IPS DF 4.7 (cell line): Measurements from ENCODE around the gene B9D1.

Experiments used
- DNase-seq: peaks from one replicate; pipeline ENCODE4 v3.0.0-alpha.2; 2013; ENCODE audit warnings: low spot score; ENCODE audit errors: extremely low read depth

B9D1 gene

GRCh38 chr17:19376811-19377210 lies 14.3 kb upstream of the B9D1 start:
- no peak for DNase-seq

- no peak for DNase-seq
Measured at GRCh38 chr17:19375732-19376131, 13.2 kb upstream of the B9D1 start.

DNA sequence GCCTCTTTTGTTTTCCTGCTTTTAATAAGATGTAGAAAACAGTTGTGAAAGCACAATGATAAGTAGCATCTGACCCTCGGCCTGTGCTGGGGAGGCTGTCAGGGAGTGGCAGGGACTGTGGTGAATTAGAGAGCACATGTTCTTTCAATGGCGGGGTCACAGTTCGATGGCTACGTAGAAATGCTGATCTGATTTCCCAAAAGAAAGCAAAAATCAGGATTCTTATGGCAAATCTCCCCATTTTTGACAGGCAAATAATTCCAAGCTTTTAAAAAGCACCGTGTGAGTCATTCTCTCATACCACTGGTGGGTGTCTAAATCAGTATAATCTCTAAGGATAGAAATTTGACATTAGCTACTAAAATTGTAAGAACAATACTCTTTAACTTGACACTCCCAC lies 11.6 kb upstream of the B9D1 start:
- no peak for DNase-seq

DNA sequence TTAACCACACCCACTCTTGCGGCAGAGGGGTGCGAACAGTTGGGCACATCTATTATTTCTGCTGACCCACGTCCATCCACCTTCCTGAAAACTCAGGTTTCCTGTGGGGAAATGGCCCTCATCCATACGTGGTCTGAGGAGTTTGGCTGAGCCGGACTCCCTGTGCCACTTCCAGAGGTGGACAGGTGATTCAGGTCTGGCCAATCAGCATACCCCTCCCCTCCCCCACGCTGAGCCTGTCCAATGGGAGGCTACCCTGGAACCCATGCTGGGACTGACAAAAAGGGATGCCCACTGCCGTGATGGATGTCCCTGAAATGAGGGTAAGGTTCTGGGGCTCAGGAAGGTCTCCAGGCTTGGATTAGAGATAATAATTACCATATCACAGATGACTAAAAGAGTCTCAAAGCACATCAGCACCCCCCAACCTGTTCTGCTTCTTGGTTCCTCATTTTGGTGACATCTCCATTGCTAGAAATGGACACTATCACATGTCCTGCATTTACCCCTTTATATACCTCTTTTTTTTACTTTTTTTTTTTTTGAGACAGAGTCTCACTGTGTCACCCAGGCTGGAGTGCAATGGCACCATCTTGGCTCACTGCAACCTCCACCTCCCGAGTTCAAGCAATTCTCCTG lies 10.5 kb upstream of the B9D1 start:
- no peak for DNase-seq

DNA sequence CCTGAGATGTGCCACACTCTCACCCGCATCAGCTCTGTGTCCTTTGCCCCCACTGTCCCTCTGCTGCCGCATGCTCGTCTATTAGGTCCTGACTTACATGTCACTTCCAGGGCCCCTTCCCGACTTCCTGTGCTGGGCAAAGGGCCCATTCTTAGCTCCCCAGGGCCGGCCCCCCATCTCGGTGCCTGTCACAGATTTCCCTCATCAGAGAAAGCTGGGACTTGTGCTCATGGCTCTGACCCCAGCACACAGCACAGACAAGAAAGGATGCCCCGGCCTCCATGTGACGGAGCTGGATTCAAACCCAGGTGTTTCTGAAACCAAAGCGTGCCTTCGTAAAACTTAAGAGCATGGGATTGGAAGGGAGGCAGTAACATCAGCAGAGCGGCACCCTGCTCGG lies 9.9 kb upstream of the B9D1 start:
- no peak for DNase-seq

DNA sequence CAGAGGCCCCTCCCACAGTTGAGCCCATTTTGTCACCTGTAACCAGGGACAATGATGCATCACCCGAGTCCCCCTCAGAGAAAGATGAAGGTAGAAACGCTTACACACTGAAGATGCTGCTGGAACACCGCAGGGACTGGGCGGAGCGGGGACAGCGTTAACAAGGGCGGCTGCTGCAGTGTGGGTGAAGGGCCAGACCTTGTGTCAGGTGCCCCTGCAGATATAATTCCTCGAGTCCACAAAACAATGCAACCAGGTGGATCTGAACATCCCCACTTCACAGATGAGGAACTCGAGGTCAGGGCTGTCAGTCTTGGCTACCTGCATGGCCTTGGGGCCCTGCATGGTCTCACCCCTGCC lies 9.5 kb upstream of the B9D1 start:
- no peak for DNase-seq

- DNase-seq = no peak
Measured at GRCh38 chr17:19371259-19372010, 8.9 kb upstream of the B9D1 start.

- DNase-seq = no peak
Measured at GRCh38 chr17:19370493-19370960, 8.0 kb upstream of the B9D1 start.

DNA sequence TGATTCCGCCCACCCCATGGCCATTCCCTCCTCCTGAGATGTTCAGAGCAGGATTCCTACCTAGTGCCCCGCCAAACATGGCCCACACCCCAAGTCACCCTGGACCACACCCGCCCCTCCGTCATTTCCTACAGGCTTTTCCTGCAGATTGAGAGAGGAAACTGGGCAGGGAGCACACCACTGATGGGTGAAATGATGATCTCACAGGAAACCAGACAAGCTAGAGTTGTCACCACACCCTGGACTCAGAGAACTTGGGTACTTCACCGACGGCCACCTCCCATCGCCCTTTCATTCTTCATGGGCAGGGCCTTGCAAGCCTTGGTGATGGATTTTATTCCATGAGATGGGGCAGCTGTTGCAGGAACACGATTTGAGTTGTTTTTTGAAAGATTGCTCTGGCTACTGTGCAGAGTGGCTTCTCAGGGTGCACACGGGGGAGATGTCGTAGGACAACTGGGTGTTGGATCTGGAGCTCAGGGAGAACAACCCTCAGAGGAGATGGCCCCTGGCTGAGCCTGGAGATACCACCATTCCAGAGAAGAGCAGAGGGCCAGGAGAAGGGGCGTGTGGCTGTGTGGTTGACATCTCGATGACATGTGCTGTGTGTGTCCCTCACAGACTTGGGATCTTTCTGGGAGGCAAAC lies 7.4 kb upstream of the B9D1 start:
- no peak for DNase-seq

GRCh38 chr17:19369107-19369778 lies 6.7 kb upstream of the B9D1 start:
- no peak for DNase-seq

- no peak for DNase-seq
Measured at GRCh38 chr17:19368229-19368628, 5.7 kb upstream of the B9D1 start.

GRCh38 chr17:19366637-19366972 lies 4.1 kb upstream of the B9D1 start:
- no peak for DNase-seq

DNA sequence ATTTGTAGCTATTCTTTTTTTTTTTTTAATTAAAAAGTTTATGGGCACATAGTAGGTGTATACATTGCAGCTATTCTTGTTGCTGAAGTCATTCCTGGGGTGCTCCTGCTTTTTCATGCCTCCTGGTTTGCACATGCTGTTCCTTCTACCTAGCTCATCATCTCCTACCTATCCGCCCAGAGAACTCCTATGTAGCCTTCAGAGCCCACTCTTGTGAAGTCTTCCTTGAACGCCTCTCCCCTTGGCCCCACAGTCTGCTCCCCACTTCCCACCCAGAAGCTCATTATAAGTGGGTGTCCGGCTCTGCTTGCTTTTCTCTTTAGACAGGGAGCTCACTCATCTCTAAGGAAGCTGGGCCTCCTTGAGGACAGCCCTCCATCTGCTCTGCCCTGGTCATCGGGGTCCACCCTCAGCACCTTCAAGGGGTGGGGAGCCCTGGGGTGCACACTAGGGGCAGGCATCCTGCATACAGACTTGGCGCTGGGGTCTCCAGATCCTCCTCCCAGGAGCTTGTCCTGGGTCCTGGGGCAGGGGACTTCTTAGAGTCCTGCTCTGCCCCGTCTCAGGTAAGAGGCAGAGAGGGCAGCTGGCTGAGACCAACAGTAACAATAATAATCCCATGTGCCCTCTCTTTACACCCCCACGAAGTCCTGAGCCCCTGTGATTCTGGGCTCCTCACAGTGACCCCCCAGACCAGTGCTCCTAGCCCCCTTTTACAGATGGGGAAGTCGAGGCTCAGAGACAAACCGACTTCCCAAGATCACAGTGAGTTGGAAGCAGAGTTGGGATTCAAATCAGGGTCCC lies 3.5 kb upstream of the B9D1 start:
- no peak for DNase-seq

DNA sequence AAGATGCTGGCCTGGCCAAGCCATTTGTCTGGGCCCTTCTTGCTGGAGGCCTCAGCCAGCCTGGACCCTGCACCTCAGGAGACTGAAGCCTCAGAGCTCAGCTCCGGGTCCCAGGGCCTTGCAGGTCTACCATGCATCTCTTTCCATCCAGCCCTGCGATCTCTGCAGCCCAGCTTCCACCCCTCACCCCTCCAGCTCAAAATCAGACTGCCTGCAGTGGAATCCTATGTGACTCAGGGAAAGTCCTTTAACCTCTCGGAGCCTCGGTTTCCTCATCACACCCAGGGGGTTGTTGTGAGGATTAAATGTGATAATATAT lies 2.9 kb upstream of the B9D1 start:
- no peak for DNase-seq

- no peak for DNase-seq
Measured at GRCh38 chr17:19364699-19365498, 2.4 kb upstream of the B9D1 start.

DNA sequence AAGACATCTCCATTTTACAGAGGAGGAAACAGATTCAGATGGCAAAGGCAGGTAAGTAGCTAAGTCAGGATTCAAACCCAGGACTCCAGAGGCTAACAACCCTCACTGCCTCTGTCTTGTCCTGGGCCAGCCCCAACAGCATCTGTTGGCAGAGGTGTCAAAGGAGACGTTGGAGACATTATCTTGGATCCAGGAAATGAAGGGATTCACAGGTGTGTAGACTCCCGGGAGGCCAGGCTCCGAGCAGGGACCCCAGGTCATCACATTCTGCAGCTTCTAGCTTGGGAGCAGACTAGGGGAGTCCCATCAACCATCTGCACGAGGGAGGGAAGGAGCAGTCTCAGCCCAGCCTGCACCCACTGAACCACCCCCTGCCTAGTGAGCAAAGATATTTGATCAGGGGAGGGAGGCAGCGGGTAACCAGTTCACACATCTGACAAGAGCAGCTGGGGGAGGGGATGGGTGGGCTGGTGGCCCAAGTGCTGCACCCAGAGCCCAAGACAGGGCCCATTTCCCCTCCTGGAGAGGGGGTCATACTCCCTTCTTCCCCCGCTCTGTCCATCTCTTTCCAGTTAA lies 1.0 kb upstream of the B9D1 start:
- DNase-seq = no peak

GRCh38 chr17:19363114-19363438 lies 553 bp upstream of the B9D1 start:
- no peak for DNase-seq

- DNase-seq = no peak
Measured at GRCh38 chr17:19361944-19362276, 613 bp downstream of the B9D1 start.

- DNase-seq = no peak
Measured at GRCh38 chr17:19361326-19361725, 1.2 kb downstream of the B9D1 start.

GRCh38 chr17:19360772-19361171 lies 1.8 kb downstream of the B9D1 start:
- no peak for DNase-seq

DNA sequence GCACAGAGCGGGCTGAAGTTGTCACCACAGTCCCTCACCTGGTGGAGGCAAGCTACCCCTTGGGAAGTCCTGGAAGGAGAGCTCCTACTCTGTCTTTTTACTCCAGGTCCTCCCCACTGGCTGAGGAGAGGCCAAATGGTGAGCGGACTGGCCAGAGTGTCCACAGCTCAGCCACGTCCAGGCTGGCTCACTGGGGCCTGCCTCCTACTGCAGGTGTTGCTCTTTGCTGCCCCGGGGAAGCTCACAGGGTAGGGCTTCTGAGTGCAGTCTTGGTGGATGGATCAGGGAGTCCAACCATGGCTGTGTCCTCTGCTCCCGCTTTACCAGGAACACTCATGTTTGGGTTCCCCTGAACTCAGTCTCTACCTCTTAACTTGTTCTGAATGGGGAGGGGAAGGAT lies 2.7 kb downstream of the B9D1 start:
- no peak for DNase-seq
